Fibroblast of lung (primary cell): ENCODE measurements around the gene CCDC141.

Experiments
- CTCF ChIP-seq, 2 donors: IDR thresholded peaks in 1 of 2; conservative IDR thresholded peaks in 1 of 2; 1 replicate in 1 of 2; 2 replicates in 1 of 2; pipeline ENCODE4 v1.5.1; 2011 to 2012; ENCODE audit warnings: low read length in 2 of 2, control low read depth in 1 of 2, inconsistent platforms in 1 of 2, low read depth in 1 of 2, mild to moderate bottlenecking in 1 of 2
- EZH2 ChIP-seq: IDR thresholded peaks from 2 replicates; pipeline ENCODE4 v1.5.1; 2012; ENCODE audit warnings: low read length, control low read depth, mild to moderate bottlenecking; ENCODE audit errors: missing control alignments

- TF ChIP-seq CTCF (conservative IDR thresholded peaks at IDR 0.05 in 1 of 2, IDR thresholded peaks at IDR 0.05 in 1 of 2; ENCODE audit: low read depth in 1 of 2, low read length in 2 of 2) (no peak), EZH2 (no peak)
Measured at GRCh38 chr2:178909507-178909906, 140.4 kb downstream of the CCDC141 start.
